Panc1 (cell line): Measurements from ENCODE around the gene ZBTB7A.

Experiments
- CTCF ChIP-seq: fragments of 450-650 bp; IDR thresholded peaks from 2 replicates; pipeline ENCODE4 v1.5.1; 2017; ENCODE audit warnings: mild to moderate bottlenecking
- POLR2AphosphoS5 ChIP-seq: IDR thresholded peaks from 2 replicates; pipeline ENCODE4 v1.6.1; 2012; ENCODE audit warnings: mild to moderate bottlenecking, low read depth, low read length, moderate library complexity
- REST ChIP-seq, 2 experiments: IDR thresholded peaks; 2 replicates each; pipeline ENCODE4 v1.6.1; 2011 to 2012; ENCODE audit warnings: low read depth in 2 of 2, control low read depth in 1 of 2, low read length in 1 of 2, mild to moderate bottlenecking in 1 of 2, moderate library complexity in 1 of 2; ENCODE audit not compliant: insufficient read depth in 1 of 2

DNA sequence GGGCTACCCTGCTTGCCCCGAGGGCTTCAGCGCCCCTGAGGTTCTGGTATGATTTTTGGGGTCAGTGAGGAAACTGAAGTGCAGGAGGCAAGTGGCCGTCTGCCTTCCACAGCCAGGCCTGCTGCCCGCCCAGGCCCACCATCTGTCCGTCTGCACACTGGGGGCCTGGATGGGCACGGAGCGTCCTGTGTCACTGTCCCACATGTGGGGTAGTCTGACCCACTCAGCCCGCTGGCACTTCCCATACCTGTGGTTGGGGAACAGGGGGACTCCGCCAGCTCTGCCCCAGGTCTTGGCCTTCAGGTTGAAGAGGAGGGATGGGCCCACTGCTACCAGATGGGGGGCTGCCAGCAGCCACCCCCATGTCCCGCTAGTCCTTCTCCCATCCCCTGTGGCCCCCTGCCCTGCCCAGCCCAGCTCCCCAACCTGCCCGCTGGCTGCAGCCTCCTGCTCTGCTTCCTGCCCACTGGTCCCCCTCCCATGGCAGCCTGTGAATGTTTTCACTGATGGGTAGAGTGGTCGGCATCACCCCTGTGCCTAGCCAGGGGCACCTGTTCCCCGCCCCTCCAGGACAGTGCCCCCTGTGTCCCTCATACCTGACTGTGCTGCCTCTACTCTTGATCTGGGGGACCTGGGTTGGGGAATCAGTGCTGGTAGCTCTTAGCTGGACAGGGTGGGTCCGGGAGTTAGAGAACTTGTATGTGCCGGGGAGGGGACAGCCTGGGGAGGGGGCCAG is 49.6 kb downstream of the ZBTB7A start:
- TF ChIP-seq CTCF: no peak
- no peak for TF ChIP-seq REST (IDR thresholded peaks at IDR 0.05; ENCODE audit: insufficient read depth in 1 of 2, low read depth in 2 of 2, low read length in 1 of 2)
- TF ChIP-seq POLR2AphosphoS5: no peak
